ES-I3 (cell line): ENCODE results near the gene SYCE3.

ENCODE experiments used
- H3K36me3 ChIP-seq: 2 replicates; pipeline ENCODE4 v1.6.1; 2013; ENCODE audit warnings: mild to moderate bottlenecking, low read length, control low read depth, moderate library complexity; ENCODE audit not compliant: insufficient read depth
- H3K4me1 ChIP-seq: 2 replicates; pipeline ENCODE4 v1.6.1; 2013; ENCODE audit warnings: mild to moderate bottlenecking, control low read depth, low read length; ENCODE audit not compliant: insufficient read depth
- H3K9ac ChIP-seq: 2 replicates; pipeline ENCODE4 v1.6.1; 2013; ENCODE audit warnings: low read depth, mild to moderate bottlenecking, low read length, moderate library complexity
- H3K9me3 ChIP-seq: 2 replicates; pipeline ENCODE4 v1.6.1; 2013; ENCODE audit warnings: mild to moderate bottlenecking, low read length, moderate library complexity; ENCODE audit not compliant: control insufficient read depth, insufficient read depth

Gene SYCE3

GRCh38 chr22:50529897-50530579 is 32.7 kb downstream of the SYCE3 start, which contains the start of gene TYMP:
TYMP (minus strand) TSS chr22:50530012; CDS start chr22:50529709, 303 bp downstream.
- no peaks in the 10 kb centered on the region for H3K4me1 ChIP-seq
- H3K9ac ChIP-seq: peak within 1 kb of the TSS; percentile 66

GRCh38 chr22:50529416-50529896 is 33.3 kb downstream of the SYCE3 start:
- H3K4me1 ChIP-seq: no peaks in the 10 kb centered on the region; the same call in 1 of the 2 replicates
- H3K9ac ChIP-seq: peak overlapping the region; percentile 66; the same call in 1 of the 2 replicates
- no peaks in the 10 kb centered on the region for H3K9me3 ChIP-seq
- H3K36me3 ChIP-seq: no peaks in the 10 kb centered on the region

More at GRCh38 chr22:50529897-50530579, 32.7 kb downstream of the SYCE3 start, which contains the start of gene TYMP:
- Histone ChIP-seq H3K9me3 (no peaks in the 10 kb centered on the region), H3K36me3 (no peaks in the 10 kb centered on the region)

DNA sequence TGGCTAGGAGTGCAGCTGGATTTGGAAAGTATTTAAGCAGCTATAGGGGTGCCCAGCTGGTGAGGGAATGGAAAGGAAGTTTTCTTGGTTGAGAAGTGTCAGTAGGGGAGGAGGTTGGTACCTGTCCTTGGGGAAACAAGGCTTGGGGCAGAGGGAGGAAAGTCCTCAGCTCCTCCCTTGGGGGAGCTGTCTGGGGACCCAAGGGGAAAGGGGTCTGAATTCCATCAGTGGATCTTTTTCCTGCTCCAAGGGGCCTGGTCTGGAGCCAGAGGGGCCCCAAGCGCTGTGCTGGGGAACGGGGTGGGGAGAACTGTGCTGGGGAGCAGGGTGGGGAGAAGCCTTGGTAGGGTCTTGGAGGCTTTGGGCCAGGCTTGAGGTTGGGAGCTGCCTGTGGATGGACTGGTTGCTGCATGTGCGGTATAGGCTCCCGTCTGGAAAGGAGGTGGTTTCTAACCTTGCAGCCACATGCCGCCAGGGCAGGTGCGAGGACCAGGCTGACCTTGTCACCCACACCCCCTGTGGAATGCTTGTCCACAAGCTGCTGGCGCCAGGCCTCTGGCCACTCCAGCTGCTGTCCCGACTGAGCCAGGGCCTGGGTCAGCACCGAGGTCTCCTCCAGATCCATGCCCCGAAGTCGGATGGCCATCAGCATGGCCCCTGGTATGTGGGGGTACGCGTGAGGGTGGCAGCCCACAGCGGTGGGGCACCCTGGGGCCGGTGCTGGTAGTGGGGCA is 33.9 kb downstream of the SYCE3 start:
- H3K9ac ChIP-seq: no peak overlapping the region
- no peaks in the 10 kb centered on the region for H3K36me3 ChIP-seq
- no peaks in the 10 kb centered on the region for H3K9me3 ChIP-seq
- no peaks in the 10 kb centered on the region; the same call in 1 of the 2 replicates for H3K4me1 ChIP-seq

DNA sequence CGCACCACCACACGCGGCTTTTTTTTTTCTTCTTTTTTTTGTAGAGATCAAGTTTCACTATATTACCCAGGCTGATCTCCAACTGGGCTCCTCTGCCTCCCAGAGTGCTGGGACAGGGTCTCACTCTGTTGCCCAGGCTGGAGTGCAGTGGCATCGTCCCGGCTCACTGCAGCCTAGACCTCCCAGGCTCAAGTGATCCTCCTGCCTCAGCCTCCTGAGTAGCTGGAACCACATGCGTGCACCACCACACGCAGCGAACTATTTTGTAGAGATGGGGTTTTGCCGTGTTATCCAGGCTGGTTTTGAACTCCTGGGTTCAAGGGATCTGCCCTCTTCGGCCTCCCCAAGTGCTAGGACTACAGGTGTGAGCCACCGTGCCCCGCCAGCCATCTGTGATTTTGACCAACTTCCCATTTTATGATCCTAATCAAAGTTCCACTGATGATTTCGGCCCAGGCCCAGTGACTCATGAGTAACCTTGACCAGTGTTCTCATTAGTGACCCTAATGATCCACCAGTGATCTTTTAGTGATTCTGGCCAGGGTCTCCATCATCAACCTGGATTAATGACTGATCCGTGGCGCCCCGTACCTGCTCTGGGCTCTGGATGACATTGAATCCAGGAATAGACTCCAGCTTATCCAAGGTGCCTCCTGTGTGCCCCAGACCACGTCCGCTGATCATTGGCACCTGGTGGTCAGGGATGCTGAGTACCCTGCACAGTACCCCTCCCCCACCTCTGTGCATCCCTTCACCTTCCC is 34.6 kb downstream of the SYCE3 start:
- Histone ChIP-seq H3K9ac (no peak overlapping the region), H3K9me3 (no peaks in the 10 kb centered on the region), H3K36me3 (no peaks in the 10 kb centered on the region), H3K4me1 (no peaks in the 10 kb centered on the region; the same call in 1 of the 2 replicates)

GRCh38 chr22:50526834-50527801 is 35.6 kb downstream of the SYCE3 start:
- peak overlapping the region; percentile 80; the same call in 1 of the 2 replicates for H3K9ac ChIP-seq
- H3K36me3 ChIP-seq: no peaks in the 10 kb centered on the region
- H3K4me1 ChIP-seq: no peaks in the 10 kb centered on the region; the same call in 1 of the 2 replicates

GRCh38 chr22:50526108-50526833 is 36.4 kb downstream of the SYCE3 start:
- Histone ChIP-seq H3K4me1 (no peaks in the 10 kb centered on the region; the same call in 1 of the 2 replicates), H3K9ac (peak overlapping the region; percentile 80; the same call in 1 of the 2 replicates), H3K36me3 (no peaks in the 10 kb centered on the region), H3K9me3 (no peaks in the 10 kb centered on the region)

More at GRCh38 chr22:50526834-50527801, 35.6 kb downstream of the SYCE3 start:
- H3K9me3 ChIP-seq: no peaks in the 10 kb centered on the region

- H3K9me3 ChIP-seq: no peaks in the 10 kb centered on the region
These were observed 36.9 kb downstream of the SYCE3 start for GRCh38 chr22:50525858-50526107.

DNA sequence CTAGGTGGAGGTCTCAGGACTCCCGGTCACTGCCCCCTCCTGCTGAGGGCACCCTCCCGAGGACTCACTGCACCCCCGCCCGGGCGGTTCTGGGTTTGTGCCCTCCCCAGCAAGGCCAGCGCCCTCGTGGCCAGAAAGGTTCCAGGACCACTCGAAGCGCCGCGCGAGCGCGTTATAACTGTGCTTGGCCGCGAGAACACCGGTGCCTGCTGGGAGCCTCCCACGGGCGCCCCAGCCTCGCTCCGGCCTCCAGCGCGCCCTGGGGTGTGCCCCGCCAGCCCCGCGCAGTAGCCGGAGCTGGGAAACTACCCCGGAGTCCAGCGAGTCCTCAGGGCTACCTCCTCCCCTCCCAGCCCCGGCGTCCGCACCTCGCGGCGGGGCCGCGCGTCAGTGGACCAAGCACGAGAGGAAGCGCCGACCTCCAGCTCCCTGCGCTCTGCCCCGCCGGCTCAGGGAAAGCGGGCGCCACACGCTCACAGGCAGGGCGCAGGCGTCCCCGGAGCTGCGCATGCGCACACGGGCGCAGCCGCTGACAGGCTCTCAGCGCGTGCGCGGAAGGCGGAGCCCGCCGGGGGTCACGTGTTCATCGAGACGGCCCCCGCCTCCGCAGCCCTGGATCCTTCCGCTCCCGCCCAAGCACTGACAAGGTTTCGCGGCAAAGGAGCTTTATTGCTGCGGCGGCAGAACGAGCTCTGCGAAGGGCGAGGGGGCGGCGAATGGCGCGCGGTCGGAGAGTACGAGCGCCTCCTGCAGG is 37.4 kb downstream of the SYCE3 start, which contains the start of gene SCO2:
Gene SCO2, minus strand, starts transcription at position 495 of the 754 bp plus-strand sequence. CDS start 1,187 bp downstream, outside the sequence.
- Histone ChIP-seq H3K9me3 (no peaks in the 10 kb centered on the region), H3K4me1 (no peaks in the 10 kb centered on the region; the same call in 1 of the 2 replicates), H3K9ac (peak within 1 kb of the TSS; percentile 80), H3K36me3 (no peaks in the 10 kb centered on the region)

More at GRCh38 chr22:50525858-50526107, 36.9 kb downstream of the SYCE3 start:
- no peaks in the 10 kb centered on the region; the same call in 1 of the 2 replicates for H3K4me1 ChIP-seq
- H3K36me3 ChIP-seq: no peaks in the 10 kb centered on the region
- peak overlapping the region; percentile 80; the same call in 1 of the 2 replicates for H3K9ac ChIP-seq

DNA sequence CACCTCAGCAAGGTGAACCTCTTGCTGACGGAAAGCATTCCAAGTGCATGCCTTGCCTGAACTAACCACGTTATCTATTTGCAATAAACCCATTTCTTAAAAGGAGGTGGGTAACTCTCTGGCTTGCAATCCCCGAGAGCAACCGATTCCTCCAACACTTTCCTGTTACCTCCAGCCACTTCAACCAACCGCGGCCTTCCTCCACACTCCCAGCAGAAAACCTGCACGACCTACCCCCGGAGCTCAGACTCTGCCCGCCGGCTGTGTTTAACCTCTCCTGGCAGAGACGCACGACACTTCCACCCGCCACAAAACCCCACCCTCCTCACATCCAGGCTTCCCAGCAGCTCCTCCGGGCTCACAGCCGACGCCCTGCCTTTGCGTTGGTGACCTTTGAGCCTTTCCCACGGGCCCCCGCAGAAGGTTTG is 38.0 kb downstream of the SYCE3 start:
- Histone ChIP-seq H3K4me1 (no peaks in the 10 kb centered on the region; the same call in 1 of the 2 replicates), H3K9ac (peak overlapping the region; percentile 80), H3K9me3 (no peaks in the 10 kb centered on the region), H3K36me3 (no peaks in the 10 kb centered on the region)

DNA sequence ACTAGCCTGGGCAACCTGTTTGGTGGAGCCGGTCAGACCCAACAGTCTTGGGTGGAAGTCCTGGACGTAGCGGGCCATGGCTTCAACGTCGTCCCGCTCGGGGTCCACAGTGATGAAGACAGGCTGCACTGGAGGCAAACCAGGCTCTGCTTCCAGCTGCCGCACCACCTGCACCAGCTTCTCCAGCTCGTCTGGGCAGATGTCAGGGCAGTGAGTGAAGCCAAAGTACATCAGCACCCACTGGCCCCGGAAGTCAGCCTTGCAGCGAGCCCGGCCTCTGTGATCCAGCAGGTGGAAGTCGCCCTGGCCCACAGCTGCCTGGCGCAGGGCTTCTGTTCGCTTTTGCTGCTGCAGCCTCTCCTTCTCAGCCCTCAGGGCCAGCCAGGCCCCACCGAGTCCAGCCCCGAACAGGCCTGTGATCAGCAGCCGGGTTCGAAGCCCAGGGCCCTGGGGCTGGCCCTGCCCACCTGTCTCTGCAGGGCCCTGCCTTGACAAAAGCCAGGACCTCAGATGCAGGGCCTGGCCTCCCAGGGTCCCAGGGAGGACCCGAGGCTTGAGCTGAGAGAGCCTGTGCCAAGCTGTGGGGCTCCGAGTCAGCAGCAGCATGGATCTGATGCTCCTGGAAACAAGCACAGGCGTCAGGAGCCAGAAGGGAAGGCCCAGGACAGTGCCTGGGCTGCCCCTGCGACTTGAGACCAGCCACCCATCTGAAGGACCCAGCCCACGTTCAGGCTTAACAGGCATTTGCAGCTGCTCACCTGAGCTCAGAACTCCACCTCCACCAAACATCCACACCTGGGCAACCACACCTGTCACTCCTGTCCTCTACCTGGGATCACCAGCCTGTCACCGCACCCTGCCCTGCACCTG is 38.7 kb downstream of the SYCE3 start:
- Histone ChIP-seq H3K4me1 (no peaks in the 10 kb centered on the region; the same call in 1 of the 2 replicates), H3K36me3 (no peaks in the 10 kb centered on the region), H3K9ac (peak overlapping the region; percentile 80), H3K9me3 (no peaks in the 10 kb centered on the region)

- no peaks in the 10 kb centered on the region for H3K9me3 ChIP-seq
- H3K4me1 ChIP-seq: no peaks in the 10 kb centered on the region; the same call in 1 of the 2 replicates
- no peaks in the 10 kb centered on the region for H3K36me3 ChIP-seq
- H3K9ac ChIP-seq: no peak overlapping the region
These were observed 39.3 kb downstream of the SYCE3 start for GRCh38 chr22:50523458-50523805.
